Measurements from ENCODE around the gene ARAP1.

ARAP1 gene

GRCh38 chr11:72687326-72687725 lies 64.9 kb downstream of the ARAP1 start:
- H3K36me3 ChIP-seq (ENCODE audit: control insufficient read depth, insufficient read depth, low read length): peaks cover 54% of the 10 kb centered on the region
- H3K4me1 ChIP-seq (ENCODE audit: control insufficient read depth, insufficient read depth, low read length, poor library complexity, severe bottlenecking): no peaks in the 10 kb centered on the region

DNA sequence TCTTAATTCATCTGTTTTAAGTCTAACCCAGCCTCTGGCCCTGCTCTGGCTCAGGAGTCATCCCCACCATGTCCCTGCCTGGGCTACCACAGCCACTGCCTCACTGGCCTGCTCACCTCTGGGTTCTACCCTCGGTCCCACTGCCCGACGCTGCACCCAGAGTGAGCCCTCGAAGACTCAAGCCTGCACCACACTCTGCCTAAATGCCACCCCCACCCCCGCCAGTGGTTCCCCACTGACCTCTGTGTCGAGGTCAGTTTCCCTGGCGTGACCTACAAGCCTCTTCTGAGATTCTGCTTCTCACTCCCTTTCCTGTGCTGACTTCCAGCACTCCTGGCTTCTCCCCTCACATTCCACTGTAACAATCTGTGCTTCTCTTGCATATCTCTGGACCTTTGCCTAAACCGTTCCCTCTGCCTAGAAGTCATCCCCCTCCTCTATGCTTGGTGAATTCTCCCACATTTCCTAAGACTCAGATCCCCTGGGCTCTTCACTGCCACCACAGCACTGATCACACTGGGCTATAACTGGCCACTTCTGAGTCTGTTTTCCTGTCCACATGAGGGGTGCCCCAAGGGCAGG lies 65.5 kb downstream of the ARAP1 start:
- H3K27ac ChIP-seq (ENCODE audit: low read depth, low read length, severe bottlenecking): no peak overlapping the region
- H3K36me3 ChIP-seq (ENCODE audit: control insufficient read depth, insufficient read depth, low read length): peaks cover 54% of the 10 kb centered on the region
- no peaks in the 10 kb centered on the region for H3K9me3 ChIP-seq (ENCODE audit: control insufficient read depth, low read length)
- H3K4me3 ChIP-seq (ENCODE audit: extremely low read depth, insufficient read depth, low read length, poor library complexity, severe bottlenecking): no peak overlapping the region
- 87 to 93% methylated on average over 6 to 8 of the region's 8 CpGs for WGBS, 2 experiments (ENCODE audit: insufficient coverage in 2 of 2)
- no peaks in the 10 kb centered on the region for H3K4me1 ChIP-seq (ENCODE audit: control insufficient read depth, insufficient read depth, low read length, poor library complexity, severe bottlenecking)

More at GRCh38 chr11:72687326-72687725, 64.9 kb downstream of the ARAP1 start:
- Histone ChIP-seq H3K9me3 (ENCODE audit: control insufficient read depth, low read length) (no peaks in the 10 kb centered on the region), H3K4me3 (ENCODE audit: extremely low read depth, insufficient read depth, low read length, poor library complexity, severe bottlenecking) (no peak overlapping the region), H3K27ac (ENCODE audit: low read depth, low read length, severe bottlenecking) (no peak overlapping the region)
- 93 to 96% methylated on average over 5 of the region's 7 CpGs for WGBS, 2 experiments (ENCODE audit: insufficient coverage in 2 of 2)

GRCh38 chr11:72685560-72686480 lies 66.4 kb downstream of the ARAP1 start:
- WGBS, 2 experiments (ENCODE audit: insufficient coverage in 2 of 2): 87 to 96% methylated on average over 18 to 23 of the region's 24 CpGs

GRCh38 chr11:72684236-72684912 lies 67.8 kb downstream of the ARAP1 start:
- H3K9me3 ChIP-seq (ENCODE audit: control insufficient read depth, low read length): no peaks in the 10 kb centered on the region
- no peaks in the 10 kb centered on the region for H3K4me1 ChIP-seq (ENCODE audit: control insufficient read depth, insufficient read depth, low read length, poor library complexity, severe bottlenecking)
- WGBS, 2 experiments (ENCODE audit: insufficient coverage in 2 of 2): 50 to 62% methylated on average over 8 of the region's 9 CpGs
- H3K4me3 ChIP-seq (ENCODE audit: extremely low read depth, insufficient read depth, low read length, poor library complexity, severe bottlenecking): no peak overlapping the region
- H3K27ac ChIP-seq (ENCODE audit: low read depth, low read length, severe bottlenecking): no peak overlapping the region
- H3K36me3 ChIP-seq (ENCODE audit: control insufficient read depth, insufficient read depth, low read length): peaks cover 33% of the 10 kb centered on the region

More at GRCh38 chr11:72685560-72686480, 66.4 kb downstream of the ARAP1 start:
- H3K4me1 ChIP-seq (ENCODE audit: control insufficient read depth, insufficient read depth, low read length, poor library complexity, severe bottlenecking): no peaks in the 10 kb centered on the region
- no peaks in the 10 kb centered on the region for H3K9me3 ChIP-seq (ENCODE audit: control insufficient read depth, low read length)
- no peak overlapping the region for H3K27ac ChIP-seq (ENCODE audit: low read depth, low read length, severe bottlenecking)
- no peak overlapping the region for H3K4me3 ChIP-seq (ENCODE audit: extremely low read depth, insufficient read depth, low read length, poor library complexity, severe bottlenecking)
- peaks cover 45% of the 10 kb centered on the region for H3K36me3 ChIP-seq (ENCODE audit: control insufficient read depth, insufficient read depth, low read length)

DNA sequence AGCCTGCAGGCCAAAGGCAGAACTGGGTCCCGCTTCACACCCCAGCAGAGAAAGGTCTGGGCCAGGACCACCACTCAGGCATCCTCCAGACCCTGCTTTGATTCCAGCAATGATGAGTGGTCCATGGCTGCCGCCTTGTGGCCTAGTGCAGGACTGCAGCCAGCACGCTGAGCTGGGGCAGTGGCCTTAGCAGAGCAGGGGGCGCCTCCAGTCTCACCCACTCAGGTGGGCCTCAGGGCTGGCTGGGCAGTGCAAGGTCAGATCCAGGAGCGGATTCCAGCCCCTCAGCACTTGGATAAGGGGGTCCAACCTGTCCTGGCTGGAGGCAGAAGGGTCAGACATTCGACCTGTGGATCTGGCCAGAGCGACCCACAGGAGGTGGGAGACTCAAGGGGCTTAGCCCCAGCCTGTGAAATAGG lies 68.4 kb downstream of the ARAP1 start:
- no peak overlapping the region for H3K27ac ChIP-seq (ENCODE audit: low read depth, low read length, severe bottlenecking)
- no peak overlapping the region for H3K4me3 ChIP-seq (ENCODE audit: extremely low read depth, insufficient read depth, low read length, poor library complexity, severe bottlenecking)
- no peaks in the 10 kb centered on the region for H3K4me1 ChIP-seq (ENCODE audit: control insufficient read depth, insufficient read depth, low read length, poor library complexity, severe bottlenecking)
- WGBS, 2 experiments (ENCODE audit: insufficient coverage in 2 of 2): 50 to 68% methylated on average over 4 to 7 of the region's 7 CpGs
- H3K36me3 ChIP-seq (ENCODE audit: control insufficient read depth, insufficient read depth, low read length): peaks cover 27% of the 10 kb centered on the region
- no peaks in the 10 kb centered on the region for H3K9me3 ChIP-seq (ENCODE audit: control insufficient read depth, low read length)

- peaks cover 18% of the 10 kb centered on the region for H3K36me3 ChIP-seq (ENCODE audit: control insufficient read depth, insufficient read depth, low read length)
- H3K9me3 ChIP-seq (ENCODE audit: control insufficient read depth, low read length): no peaks in the 10 kb centered on the region
- no peak overlapping the region for H3K4me3 ChIP-seq (ENCODE audit: extremely low read depth, insufficient read depth, low read length, poor library complexity, severe bottlenecking)
- no peak overlapping the region for H3K27ac ChIP-seq (ENCODE audit: low read depth, low read length, severe bottlenecking)
- WGBS, 2 experiments (ENCODE audit: insufficient coverage in 2 of 2): 92 to 94% methylated on average over 2 to 3 of the region's 4 CpGs
- H3K4me1 ChIP-seq (ENCODE audit: control insufficient read depth, insufficient read depth, low read length, poor library complexity, severe bottlenecking): no peaks in the 10 kb centered on the region
These were observed 69.4 kb downstream of the ARAP1 start for GRCh38 chr11:72682858-72683243.

GRCh38 chr11:72682238-72682857 lies 69.9 kb downstream of the ARAP1 start:
- Histone ChIP-seq H3K4me3 (ENCODE audit: extremely low read depth, insufficient read depth, low read length, poor library complexity, severe bottlenecking) (no peak overlapping the region), H3K27ac (ENCODE audit: low read depth, low read length, severe bottlenecking) (no peak overlapping the region), H3K36me3 (ENCODE audit: control insufficient read depth, insufficient read depth, low read length) (peaks cover 16% of the 10 kb centered on the region), H3K4me1 (ENCODE audit: control insufficient read depth, insufficient read depth, low read length, poor library complexity, severe bottlenecking) (no peaks in the 10 kb centered on the region), H3K9me3 (ENCODE audit: control insufficient read depth, low read length) (no peaks in the 10 kb centered on the region)
- WGBS, 2 experiments (ENCODE audit: insufficient coverage in 2 of 2): 92 to 100% methylated on average over 4 of the region's 5 CpGs

DNA sequence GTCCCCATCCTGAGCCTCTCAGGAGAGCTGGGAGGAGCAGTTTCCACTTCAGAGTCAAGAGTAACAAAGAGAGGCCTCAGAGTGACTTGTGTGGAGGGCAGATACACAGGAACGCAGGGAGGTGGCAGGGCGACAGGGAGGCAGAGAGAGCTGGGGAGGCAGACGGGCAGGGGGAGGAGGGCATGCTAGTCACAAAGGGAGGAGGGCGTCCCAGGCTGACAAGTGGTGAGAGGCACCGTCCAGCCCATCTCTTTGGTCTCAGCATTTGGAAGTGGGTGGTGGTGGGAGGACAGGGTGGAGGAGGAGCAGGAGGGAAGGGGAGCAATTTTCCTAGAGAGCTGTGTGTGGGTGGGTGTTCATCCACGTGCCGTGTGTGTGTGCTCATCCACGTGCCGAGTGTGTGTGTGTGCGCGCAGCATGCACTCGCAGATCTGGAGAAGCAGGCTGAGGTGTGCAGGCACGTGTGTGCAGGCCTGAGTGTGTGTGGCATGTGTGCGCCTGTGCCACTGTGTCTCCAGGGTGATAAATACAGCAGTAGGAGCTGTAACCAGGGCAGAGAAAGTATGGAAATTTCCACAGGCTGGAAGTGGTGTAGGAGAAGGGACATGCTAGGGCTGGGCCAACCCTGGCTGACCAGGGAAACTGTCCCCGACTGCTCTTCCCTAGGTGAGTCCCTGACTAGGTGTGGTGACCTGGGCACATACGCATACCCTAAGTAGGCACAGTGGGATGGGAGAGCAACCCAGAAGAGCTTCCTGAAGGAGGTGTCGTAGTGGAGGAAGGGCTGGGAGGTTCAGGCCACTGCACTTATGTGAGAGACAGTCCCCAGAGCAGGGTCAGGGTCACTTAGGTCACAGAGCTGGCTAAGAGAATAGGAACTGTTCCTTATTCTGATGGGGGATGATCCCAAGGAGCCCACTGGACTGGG lies 70.7 kb downstream of the ARAP1 start:
- WGBS, 2 experiments (ENCODE audit: insufficient coverage in 2 of 2): 76 to 79% methylated on average over 15 to 16 of the region's 17 CpGs
- H3K27ac ChIP-seq (ENCODE audit: low read depth, low read length, severe bottlenecking): no peak overlapping the region
- H3K4me3 ChIP-seq (ENCODE audit: extremely low read depth, insufficient read depth, low read length, poor library complexity, severe bottlenecking): no peak overlapping the region
- H3K4me1 ChIP-seq (ENCODE audit: control insufficient read depth, insufficient read depth, low read length, poor library complexity, severe bottlenecking): peaks cover 3% of the 10 kb centered on the region
- H3K36me3 ChIP-seq (ENCODE audit: control insufficient read depth, insufficient read depth, low read length): peaks cover 11% of the 10 kb centered on the region
- H3K9me3 ChIP-seq (ENCODE audit: control insufficient read depth, low read length): no peaks in the 10 kb centered on the region

DNA sequence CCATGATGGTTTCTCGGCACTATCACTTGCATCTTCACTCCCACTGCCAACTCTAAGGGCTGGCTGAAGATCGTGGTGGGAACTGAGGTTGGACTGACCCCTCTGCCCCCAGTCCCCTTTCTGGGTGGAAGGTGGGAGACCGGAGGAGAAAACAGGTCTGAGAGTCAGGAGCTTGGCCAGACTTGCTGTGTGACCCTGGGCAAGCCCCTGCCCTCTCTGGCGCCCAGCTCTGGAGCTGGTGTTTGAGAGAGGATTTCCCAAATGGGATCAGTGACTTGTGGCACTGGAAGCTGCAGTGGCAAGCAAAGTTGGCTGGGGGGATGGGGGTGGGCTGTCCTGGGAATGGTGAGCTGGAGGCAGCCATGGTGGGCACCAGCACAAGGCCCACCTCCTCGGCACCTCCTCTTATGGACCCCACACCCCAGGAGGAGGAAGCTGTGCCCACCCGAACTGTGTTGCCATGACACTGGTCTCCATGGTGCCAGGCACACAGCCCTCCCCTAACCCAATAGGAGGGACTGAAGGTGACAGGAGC lies 71.5 kb downstream of the ARAP1 start:
- 86 to 100% methylated on average over 2 of the region's 6 CpGs for WGBS, 2 experiments (ENCODE audit: insufficient coverage in 2 of 2)
- Histone ChIP-seq H3K27ac (ENCODE audit: low read depth, low read length, severe bottlenecking) (no peak overlapping the region), H3K4me1 (ENCODE audit: control insufficient read depth, insufficient read depth, low read length, poor library complexity, severe bottlenecking) (peaks cover 3% of the 10 kb centered on the region), H3K9me3 (ENCODE audit: control insufficient read depth, low read length) (no peaks in the 10 kb centered on the region), H3K4me3 (ENCODE audit: extremely low read depth, insufficient read depth, low read length, poor library complexity, severe bottlenecking) (no peak overlapping the region), H3K36me3 (ENCODE audit: control insufficient read depth, insufficient read depth, low read length) (peaks cover 6% of the 10 kb centered on the region)

All from mesodermal cell (in vitro differentiated cells).